HG03558 (cell line): Measurements from ENCODE around the gene ARL6IP5.

Experiments used
- ATAC-seq: cut with Tn5 transposase; IDR thresholded peaks from one replicate; pipeline ENCODE4 v1.9.1; 2021; ENCODE audit warnings: moderate number of reproducible peaks; ENCODE audit not compliant: unreplicated experiment; ENCODE audit errors: extremely low read depth

ARL6IP5 gene

GRCh38 chr3:69084326-69085167 lies at the start of gene ARL6IP5:
Gene ARL6IP5, plus strand, starts transcription at chr3:69084937. Its CDS starts 111 bp downstream, at chr3:69085048.
- ATAC-seq = peak; percentile 39

- ATAC-seq = no peak
Measured at GRCh38 chr3:69044608-69045007, 40.1 kb upstream of the ARL6IP5 start.

GRCh38 chr3:69048990-69049389 lies 35.7 kb upstream of the ARL6IP5 start:
- ATAC-seq = no peak

DNA sequence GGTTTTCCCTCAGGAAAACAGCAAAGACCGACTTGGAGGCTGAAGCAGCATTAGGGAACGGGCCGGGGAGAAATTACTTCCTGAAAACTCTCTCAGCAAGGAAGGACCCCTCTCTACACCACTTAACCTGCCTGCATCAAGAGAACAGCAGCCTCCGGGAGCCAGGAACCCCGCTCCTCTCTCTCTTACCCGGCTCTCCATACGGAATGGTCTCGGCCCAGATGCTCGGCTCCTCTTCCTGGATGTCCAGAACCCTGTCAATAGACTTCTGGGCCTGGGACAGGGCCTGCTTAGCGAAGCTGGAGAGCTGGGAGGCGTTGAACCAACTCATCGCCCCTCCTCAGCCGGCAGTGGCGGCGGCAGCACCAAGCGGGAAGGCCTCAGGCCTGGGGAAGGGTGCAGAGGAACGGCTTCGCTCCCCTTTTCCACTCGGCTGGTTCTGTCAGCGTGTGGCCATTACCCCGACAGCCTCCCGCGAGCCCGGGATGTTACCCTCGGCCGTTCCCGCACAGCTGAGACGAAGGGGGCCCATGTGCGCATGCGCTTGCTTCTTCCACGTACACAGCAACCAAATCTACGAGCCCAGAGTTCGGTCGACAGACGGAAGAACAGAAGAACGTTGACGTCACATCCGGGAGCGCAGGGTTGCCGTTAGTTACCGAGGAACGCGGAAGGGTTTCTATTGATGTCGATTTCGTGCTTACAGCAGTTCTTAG lies 32.8 kb upstream of the ARL6IP5 start, which contains the start of gene TMF1:
TSS of gene TMF1 (minus strand) at position 578 of the 716 bp plus-strand sequence. CDS start at position 331, 247 bp downstream.
- ATAC-seq = peak; percentile 92

DNA sequence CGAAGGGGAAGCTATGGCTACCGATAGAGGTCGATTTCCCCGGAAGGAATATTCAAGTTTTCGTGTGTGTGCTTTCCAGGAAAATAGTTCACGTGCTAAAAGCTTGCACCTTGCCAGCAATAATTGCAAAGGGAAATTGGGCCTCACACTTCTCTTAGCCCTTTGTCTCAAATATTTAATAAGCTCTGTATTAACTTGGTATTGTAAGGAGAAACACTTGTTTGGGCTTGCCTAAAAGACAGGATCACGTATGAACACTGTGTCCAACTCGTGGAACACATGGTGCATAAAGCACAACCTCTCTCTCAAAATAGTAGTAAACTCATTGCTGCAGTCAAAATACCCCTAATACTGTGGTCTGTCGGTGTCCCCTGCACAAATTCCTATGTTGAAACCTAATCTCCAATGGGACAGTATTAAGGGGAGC lies 32.3 kb upstream of the ARL6IP5 start:
- ATAC-seq = no peak

DNA sequence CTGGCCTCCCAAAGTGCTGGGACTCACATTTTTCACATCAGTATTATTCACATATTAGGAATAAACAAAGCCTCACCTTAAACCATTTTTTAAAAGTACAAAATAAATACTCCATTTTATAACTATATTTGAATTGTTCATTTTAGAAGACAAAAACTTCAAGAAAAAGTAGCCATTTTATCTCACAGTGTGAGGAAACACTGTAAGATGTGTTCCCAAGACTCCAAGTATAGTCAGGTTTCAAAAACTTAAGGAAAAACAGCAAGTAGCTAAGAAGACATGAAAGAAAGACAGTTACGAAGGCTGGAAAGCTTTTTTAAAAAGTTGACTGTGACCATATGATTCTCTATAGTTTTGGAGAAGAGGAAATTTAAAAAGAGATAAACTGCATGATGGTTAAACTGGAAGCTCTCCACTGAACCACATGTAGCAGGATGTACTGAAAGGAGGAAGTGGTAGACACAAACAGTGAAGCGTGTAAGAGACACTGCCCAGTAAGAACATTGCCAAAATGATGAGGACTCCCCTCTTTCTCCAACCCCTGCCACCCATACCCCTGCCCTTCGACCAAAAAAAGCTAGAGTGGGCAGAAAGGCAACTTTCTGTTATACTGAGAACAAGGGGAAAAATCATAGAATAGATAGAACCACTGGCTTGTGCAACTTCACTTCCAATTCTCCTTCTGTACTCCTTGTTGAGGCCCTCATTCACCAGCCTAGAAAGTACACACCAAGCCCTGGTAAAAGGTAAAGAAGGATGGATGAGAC lies 26.4 kb upstream of the ARL6IP5 start:
- ATAC-seq = peak; percentile 90

- no peak for ATAC-seq
Measured at GRCh38 chr3:69058947-69059224, 25.9 kb upstream of the ARL6IP5 start.

GRCh38 chr3:69059688-69060087 lies 25.0 kb upstream of the ARL6IP5 start:
- ATAC-seq = no peak

- ATAC-seq = no peak
Measured at GRCh38 chr3:69063636-69064035, 21.1 kb upstream of the ARL6IP5 start.

GRCh38 chr3:69065318-69065964 lies 19.3 kb upstream of the ARL6IP5 start:
- no peak for ATAC-seq

DNA sequence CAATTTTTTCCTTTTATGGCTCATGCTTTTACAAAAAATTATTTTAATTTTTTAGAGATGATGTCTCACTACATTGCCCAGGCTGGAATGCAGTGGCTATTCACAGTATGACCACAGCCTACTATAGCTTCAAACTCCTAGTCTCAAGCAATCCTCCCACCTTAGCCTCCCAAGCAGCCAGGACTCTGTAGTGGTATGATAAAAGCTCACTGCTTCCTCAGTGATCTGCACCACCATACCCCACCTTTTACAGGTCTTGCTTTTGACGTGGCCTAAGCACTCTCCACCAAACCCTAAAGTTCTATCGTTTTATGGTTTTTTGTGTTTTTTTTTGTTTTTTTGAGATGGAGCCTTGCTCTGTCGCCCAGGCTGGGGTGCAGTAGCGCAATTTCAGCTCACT lies 18.6 kb upstream of the ARL6IP5 start:
- no peak for ATAC-seq

GRCh38 chr3:69072928-69073327 lies 11.8 kb upstream of the ARL6IP5 start:
- ATAC-seq = no peak

- no peak for ATAC-seq
Measured at GRCh38 chr3:69079269-69080159, 5.2 kb upstream of the ARL6IP5 start.

GRCh38 chr3:69080233-69080920 lies 4.4 kb upstream of the ARL6IP5 start, which contains the start of gene UBA3:
Gene UBA3, minus strand, starts transcription at chr3:69080365. Its CDS starts 12 bp downstream, at chr3:69080353.
- peak; percentile 16 for ATAC-seq

GRCh38 chr3:69081583-69082262 lies 3.0 kb upstream of the ARL6IP5 start:
- no peak for ATAC-seq

DNA sequence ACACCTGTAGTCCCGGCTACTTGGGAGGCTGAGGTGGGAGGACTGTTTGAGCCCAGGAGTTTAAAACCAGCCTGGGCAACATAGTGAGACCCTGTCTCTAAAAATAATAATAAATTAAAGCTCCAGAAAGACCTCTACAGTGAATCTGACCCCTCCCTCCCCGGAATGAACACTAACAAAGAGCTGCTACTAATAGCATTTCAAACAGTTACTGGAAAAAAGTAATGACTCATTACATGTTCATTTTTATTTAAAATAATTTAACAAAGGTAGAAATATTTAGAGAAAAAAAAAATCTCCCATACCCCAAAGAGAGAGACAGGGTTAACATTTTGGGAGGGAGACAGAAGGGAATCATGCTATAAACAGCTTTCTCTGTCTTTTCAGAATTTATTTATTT lies 2.4 kb upstream of the ARL6IP5 start:
- no peak for ATAC-seq

DNA sequence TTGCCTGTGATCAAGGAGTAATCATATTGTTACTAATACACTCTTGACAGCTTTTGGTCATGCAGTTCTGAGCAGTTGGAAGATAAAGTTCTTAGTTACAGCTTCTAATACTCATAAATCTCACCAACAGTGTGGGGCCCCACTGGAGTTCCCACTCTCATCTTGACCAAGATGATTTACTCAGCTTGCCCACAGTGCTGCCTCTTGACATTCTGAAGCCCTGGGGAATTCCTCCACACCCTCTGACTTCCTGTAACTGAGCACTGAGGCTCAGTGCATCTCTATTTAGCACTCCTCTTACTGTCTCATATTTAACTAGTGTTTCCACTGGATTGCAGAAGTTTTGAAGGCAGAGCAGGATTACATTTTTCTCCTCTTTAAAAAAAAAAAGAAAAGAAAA lies 1.9 kb upstream of the ARL6IP5 start:
- peak; percentile 47 for ATAC-seq

GRCh38 chr3:69085168-69085832 lies 563 bp downstream of the ARL6IP5 start:
- no peak for ATAC-seq
